GM18499 (cell line): ENCODE data around the gene ADNP.

ENCODE experiments used
- ATAC-seq: cut with Tn5 transposase; IDR thresholded peaks from one replicate; pipeline ENCODE4 v1.9.1; 2021; ENCODE audit warnings: moderate number of reproducible peaks; ENCODE audit not compliant: insufficient read depth, unreplicated experiment

The ADNP gene

DNA sequence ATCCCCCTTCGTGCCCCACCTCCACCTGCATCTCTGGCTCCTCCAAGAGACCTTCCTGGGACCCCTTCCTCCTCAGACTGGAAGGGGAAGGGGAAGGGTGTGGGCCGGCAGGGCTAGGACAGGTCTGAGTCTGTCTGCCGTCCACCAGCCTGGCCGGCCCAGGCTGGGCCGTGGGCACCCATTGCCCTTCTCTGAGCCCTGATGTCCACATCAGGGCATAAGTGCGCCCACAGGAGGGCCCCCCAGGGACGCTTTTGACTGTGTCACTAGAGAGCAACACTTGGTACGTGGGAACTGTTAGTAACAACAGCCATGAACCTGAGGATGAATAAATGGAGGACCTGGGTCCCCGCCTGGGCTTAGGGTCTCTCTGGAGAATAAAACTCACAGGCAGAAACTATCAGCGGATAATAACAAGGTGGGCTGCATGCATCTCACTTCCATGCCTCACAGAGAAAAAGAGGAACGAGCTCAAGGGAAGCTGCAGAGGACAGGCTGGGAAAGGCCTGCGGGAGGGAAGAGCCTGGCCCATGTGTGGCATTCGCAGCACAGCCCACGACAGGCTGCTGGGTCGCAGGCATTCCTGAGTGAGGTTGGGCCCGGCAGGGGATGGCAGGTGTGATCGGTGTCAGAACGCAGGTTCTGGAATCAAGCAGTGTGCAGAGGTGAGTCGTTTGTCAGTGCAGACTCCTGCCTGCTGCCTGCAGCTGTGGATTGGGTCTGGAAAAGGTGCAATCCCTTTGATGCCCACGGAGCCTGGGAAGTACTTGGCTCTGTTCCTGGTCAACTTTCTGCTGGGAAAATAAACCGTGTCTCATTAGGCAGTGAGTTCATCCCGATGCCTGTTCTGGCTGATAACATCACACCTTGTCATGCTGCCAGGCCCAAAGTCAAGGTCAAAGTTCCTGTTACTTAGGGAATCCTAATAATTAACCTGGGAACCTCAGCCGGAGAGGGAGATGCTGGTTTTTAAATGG lies 75.5 kb downstream of the ADNP start:
- no peak for ATAC-seq

DNA sequence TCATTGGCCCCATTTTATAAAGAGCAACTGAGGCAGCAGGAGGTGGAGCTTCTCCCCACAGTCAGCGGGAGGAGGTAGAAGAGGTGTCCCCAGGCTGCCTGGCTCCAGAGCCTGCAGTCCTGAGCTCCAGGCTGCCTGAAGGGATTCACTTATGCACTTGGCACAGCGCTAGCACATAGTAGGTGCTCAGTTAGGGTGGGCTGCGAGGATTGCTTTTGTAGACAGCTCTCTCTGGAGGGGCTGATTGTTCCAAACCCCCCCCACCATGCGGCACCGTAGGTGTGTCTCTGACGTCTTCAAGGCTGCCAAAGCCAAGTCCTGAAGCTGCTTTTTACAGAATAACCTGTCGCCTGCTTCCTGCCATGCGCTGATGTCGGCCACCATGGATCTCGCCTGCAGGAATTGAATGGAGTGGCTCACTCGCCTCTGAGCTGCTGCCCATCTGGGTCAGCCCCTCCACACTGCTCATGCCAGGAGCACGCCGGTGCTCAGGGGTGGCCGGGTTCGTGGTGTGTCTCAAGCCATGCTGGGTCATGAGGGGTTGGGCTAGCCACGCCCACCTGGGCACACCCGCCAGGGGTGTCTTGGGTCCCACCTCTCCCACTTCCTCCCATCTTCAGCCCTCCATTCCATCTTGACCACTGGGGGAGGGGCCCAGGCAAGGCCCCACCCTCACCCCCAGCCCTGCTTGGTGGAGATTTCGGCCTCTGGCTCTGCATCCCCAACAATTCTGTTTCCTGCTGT lies 76.6 kb downstream of the ADNP start:
- no peak for ATAC-seq

GRCh38 chr20:50852085-50852484 lies 79.2 kb downstream of the ADNP start:
- ATAC-seq: no peak

GRCh38 chr20:50850721-50851286 lies 80.4 kb downstream of the ADNP start:
- no peak for ATAC-seq

DNA sequence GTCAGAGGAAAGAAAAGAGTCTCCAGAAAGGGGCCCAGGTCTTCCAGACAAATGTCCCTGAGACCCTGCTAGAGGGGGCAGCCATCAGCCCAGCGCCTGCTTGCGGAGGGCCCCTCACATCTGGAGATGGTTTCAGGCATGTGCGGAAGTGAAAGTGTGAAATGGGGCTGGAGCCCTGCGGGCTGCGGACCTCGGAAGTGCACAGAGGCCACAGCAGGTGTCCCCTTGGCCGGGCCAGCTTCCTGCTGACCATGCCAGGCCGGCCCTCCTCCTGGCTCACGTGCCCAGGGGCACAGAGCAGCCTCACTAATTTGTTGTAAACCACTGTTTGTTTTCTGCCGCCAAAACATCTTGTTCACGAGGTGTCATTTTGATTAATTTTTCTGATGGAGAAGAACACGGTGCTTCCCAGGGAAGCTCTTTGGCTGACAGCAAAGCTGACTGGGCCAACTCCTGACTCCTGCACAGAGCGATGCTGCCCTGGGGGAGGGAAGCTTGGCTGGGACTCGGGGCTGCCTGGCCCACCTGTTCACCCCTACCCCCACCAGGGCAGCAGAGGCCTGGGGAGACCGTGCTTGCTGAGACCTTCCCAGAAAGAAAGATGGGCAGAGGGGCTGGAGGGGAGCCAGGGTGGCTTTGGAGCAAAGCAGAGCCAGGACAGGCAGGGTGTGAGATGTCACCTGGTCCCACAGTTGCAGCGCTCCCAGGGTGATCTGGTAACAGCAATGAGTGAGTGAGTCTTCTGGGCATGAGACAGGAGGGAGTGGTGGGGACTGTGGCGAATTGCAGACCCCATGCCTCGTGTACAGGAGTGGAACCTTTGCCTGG lies 82.2 kb downstream of the ADNP start:
- ATAC-seq: no peak

DNA sequence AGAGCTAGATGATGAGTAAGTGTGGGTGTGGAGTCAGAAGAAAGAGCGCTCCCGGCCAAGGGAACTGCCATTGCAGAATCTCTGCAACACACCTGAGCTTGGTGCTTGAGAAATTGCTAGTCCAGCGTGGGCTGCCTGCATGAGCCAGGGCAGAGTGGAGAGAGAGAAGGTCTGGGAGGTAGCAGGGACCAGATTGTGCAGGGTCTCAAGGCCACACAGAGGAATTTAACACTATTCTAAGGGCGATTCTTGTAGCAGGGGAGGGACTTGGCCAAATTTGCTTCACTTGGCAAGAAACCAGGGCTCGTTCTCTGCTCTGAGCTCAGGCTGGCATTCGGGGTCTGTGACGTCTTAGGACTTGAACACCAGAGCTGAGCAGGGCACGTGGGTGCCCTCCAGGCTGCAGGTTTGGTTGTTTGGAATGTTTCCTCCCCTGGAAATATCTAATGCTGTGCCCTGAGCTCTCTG lies 82.9 kb downstream of the ADNP start:
- no peak for ATAC-seq

- ATAC-seq: no peak
These were observed 85.5 kb downstream of the ADNP start for GRCh38 chr20:50845566-50846215.

- ATAC-seq: peak; percentile 88
These were observed 86.7 kb downstream of the ADNP start for GRCh38 chr20:50844430-50845100.

DNA sequence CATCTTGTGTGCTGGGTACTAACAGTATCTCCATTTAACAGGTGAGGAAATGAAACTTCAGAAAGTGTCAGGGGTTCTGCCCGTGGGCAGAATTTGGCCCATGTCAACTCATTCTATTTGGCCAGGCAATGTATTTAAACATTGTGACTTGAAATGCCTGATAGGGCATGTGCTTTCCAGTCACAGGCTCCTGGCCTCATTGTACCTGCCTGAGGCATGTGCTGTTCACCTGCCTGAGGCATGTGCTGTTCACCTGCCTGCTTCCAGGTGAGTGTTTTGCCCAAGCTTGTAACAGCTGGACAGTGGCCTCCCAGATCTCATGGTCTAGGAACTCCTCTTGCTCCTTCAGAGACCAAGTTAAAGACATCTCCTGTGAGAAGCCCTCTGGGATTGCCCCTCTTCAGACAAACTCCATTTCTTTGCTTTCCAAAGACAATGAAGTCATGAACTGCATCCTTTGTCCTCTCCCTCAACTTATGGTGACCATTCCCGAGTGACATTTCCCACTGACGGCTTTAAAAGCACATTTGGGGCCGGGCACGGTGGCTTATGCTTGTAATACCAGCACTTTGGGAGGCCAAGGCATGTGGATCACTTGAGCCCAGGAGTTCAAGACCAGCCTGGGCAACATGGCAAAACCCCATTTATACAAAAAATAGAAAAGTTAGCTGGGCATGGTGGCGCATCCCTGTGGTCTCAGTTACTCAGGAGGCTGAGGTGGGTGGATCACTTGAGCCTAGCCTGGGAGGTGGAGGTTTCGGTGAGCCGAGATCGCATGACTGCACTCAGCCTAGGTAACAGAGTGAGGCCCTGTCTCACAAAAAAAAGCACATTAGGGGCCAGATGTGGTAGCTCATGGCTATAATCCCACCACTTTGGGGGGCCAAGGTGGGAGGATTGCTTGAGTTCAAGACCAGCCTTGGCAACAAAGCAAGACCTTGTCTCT lies 87.6 kb downstream of the ADNP start:
- ATAC-seq: no peak

DNA sequence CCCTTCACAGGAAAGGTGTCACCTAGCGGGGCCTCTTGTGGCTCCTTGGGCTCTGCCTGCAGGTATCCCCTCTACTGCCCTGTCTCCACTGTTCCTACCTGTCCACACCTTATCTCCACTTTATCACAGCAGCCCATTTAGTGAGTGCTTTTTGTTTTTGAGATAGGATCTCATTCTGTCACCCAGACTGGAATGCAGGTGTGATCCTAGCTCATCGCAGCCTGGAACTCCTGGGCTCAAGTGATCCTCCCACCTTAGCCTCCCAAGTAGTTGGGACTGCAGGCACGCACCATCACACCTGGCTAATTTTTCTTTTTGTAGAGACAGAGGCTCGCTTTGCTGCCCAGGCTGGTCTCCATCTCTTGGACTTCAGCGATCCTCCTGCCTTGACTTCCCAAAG lies 88.4 kb downstream of the ADNP start:
- ATAC-seq: no peak
